Skin epidermis (tissue), 12 donors: ENCODE results near the gene AGBL1.
"Not testable (repeated sequence)": the region's sequence is repeated elsewhere in the genome, so short reads cannot be mapped to it uniquely, and the experiment has no call there.

Experiments used
- H3K27ac ChIP-seq, 21 experiments: fragments of 200-600 bp; sonication (generic) in 11 of 21; one replicate each; pipeline ENCODE4 v1.5.0; 2020; ENCODE audit warnings: mild to moderate bottlenecking in 3 of 21, inconsistent platforms in 2 of 21, moderate library complexity in 2 of 21
- H3K4me3 ChIP-seq, 7 experiments: fragments of 200-600 bp; sonication (generic) in 2 of 7; one replicate each; pipeline ENCODE4 v1.5.0; 2020; ENCODE audit warnings: inconsistent platforms in 2 of 7, mild to moderate bottlenecking in 2 of 7, moderate library complexity in 1 of 7

Gene AGBL1

DNA sequence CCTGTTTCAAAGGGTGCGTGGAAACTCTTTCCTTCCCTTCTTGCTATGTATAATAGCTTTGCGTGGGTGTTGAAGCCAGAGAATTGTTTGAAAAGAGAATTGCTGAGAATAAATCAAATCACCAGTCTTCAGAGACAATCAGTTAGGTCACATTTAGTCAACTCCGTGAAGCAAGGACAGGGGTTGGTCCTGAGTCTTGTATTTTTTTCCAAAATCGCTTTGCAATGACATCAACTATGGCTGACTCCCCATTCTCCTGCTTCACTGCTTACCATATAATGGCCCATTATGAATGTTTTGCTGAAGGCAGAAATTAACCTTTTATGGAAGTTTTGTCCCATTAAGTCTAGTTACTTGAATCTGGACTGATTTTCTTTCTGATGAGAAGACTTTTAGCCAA, 852.8 kb downstream of the AGBL1 start:
- no peak overlapping the region for H3K4me3 ChIP-seq
- H3K27ac ChIP-seq: no peak overlapping the region

DNA sequence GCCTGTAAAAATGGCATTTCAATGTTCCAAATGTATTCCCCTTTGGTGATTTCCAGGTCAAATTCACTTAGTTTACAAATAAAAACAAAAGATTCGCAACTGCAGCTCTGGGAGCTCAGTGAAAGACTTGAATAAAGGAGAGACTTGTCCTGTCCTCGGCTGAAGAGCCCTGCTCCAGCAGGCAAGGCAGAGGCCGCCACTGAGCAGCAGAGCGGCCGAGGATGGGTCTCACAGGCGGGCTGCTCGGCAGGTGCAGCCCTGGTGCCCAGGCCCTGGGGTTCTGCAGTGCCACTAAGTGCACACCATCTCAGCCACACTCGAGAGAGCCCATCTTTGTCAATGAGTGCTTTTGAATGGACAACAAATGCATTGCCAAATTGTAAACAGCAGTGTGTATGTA, 856.2 kb downstream of the AGBL1 start:
- no peak overlapping the region for H3K27ac ChIP-seq

DNA sequence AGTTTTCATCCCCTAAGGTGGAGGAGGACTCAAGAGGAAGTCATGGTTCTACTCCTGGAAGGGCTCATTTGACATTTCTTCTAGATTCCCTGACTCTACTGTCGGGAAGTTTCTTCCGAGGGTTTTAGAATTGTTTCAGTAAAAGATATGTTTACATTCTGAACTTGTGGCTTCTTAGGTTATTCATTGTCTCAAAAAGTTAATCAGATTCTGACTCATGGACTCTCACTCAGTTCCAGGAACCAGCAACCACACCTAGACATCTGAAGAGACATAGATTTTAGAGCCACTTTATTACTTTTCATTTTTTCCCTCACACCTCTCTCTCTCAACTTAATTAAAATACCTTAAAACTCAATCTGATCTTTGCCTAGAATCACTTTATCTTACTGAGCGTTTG, 862.6 kb downstream of the AGBL1 start:
- Histone ChIP-seq H3K4me3 (no peak overlapping the region), H3K27ac (no peak overlapping the region)

More for the DNA sequence above, 856.2 kb downstream of the AGBL1 start:
- no peak overlapping the region for H3K4me3 ChIP-seq

DNA sequence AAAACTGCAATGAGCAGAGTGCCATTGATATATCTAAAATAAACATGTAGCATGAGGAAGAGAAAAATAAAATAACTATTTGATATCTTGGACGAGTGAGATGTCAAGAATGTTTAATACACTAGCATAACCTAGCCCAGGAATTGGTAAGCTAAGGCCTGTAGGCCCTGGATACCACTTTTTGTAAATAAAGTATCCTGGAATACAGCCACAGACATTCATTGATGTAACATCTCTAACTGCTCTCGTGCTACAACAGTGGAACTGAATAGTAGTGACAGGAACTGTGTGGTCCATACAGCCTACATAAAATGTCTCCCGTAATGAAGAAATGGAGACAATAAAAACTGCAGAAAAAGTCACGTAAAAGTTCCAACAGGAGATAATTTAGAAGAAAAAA, 869.0 kb downstream of the AGBL1 start:
- no peak overlapping the region for H3K27ac ChIP-seq
- no peak overlapping the region for H3K4me3 ChIP-seq

DNA sequence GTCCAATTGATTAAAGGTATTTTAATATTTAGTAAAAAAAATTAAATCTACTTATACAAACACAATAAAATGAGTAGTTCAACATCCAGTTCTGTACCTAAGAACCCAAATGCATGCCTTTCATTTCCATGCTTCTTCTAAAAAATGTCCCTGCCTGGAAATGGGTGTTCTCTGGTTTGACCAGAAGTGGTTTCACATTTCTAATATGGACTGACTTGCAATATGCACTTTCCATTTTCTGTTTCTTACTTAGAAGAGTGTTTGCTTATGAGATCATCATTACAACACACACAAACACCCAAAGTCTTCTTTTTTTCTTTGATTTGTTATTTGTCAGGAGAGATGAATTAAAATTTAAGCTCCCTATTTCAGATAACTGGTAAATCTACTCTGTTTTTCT, 879.6 kb downstream of the AGBL1 start:
- Histone ChIP-seq H3K27ac (no peak overlapping the region), H3K4me3 (no peak overlapping the region)

DNA sequence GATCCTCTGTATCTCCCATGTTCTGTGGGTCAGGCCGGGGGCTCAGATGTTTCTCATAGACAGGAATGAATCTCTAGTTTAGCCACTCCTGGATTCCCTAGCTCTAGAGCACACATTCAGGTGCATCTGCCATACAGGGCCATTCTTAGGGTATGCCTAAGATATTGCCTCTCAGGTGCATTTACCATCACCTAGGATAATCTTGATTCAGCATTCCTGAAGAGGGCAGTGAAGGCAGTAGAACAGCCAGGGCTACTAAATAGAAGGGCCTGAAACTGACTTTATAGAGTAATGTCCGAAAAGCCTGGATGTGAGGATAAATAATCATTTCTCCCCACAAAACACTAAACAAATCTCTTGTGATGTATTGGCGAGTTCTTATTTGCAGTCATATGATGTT, 882.0 kb downstream of the AGBL1 start:
- Histone ChIP-seq H3K27ac (no peak overlapping the region), H3K4me3 (no peak overlapping the region)

DNA sequence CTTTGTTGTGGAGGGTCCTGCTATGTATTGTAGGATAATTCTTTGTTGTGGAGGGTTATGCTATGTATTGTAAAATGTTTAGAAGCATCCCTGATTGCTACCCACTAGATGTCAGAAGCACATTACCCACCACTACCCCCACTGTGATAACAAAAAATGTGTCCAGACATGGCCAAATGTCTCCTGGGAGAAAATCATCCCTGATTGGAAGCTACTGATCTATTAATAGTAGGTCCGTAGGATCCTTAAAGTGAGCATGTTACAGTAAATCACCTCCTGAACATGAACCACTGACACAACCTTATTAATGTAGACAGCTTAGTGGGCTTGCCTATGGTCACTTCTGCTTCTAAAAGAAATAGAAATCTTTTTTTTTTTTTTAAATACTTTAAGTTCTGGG, 884.6 kb downstream of the AGBL1 start:
- no peak overlapping the region for H3K27ac ChIP-seq
- no peak overlapping the region for H3K4me3 ChIP-seq

DNA sequence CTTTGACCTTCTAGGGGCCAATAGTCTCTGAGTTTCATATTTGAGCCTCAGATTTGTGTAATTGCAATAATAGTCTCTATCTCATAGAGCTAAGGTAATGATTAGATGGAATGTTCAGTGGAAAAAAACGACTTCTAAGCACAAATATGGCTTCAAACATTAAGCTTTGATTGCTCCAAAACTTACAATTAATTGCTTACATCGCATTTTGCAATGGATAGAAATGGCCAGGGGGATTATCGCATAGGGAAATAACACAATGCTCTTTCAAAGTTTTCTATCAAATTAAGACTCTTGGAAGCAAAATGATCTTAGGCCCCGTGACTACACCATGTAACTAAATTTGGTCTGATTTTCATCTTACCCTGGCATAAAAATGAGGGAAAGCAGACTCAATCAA, 888.6 kb downstream of the AGBL1 start:
- no peak overlapping the region for H3K4me3 ChIP-seq
- H3K27ac ChIP-seq: no peak overlapping the region

DNA sequence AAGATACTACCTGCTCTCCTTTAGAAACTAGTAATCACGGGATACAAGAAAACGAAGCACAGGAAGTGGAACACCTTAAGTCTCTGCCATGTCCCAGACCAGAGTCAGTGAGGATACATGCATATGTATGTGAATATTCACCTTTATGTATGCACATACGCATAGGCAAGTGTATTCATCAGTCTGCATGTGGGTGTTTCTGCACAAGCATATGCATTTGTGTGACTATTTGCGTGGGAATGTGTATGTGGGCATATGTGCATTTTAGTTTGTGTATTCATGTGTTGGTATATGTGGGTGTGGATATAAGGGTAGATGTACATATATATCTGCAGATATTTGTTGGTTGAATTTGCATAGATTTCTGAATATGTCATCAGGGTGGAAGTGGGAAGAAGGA, 889.7 kb downstream of the AGBL1 start:
- Histone ChIP-seq H3K4me3 (no peak overlapping the region), H3K27ac (no peak overlapping the region)

DNA sequence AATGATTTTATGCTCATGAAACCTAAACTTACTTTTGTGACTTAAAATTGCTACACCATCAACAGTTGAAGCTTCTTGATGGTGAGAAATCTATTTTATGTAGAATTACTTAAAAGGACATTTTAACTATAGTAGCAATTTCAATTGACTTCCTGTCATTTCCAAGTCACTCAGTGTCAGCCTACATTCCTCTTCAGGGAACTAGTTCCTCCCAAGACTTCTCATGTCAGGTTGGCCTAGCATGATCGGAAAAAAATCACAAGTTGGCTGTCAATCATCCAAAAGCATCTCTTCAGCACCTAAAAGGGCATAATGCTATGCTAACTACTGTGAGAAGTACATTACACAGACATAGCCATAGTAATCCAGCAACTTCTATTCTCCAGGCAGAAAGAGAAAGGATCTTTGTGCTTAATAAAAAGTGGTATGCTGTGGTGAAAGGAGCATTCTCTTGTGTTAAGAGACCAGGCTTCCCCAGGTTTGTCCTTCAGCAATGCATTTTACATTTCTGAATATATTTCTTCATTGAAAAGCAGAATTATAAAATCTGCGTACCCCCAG, 893.7 kb downstream of the AGBL1 start:
- Histone ChIP-seq H3K27ac (no peak overlapping the region), H3K4me3 (no peak overlapping the region)

DNA sequence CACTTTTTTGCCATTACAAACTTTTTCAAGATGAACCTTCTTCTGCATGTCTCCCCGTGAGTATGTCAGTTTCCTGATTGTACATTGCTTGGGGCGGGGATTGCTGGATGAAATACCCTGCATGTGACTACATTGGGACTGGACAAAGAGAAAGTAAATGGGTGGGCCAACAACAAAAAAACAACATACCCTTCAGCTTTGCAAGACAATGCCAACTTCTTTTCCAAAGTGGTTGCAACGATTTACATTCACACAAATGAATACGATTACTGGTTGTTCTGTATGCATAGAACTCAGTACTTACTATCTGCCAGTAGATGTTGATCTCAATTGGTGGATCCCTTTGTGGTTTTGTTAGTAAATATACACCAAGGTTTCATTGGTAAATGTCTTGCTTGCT, 908.4 kb downstream of the AGBL1 start:
- H3K27ac ChIP-seq: no peak overlapping the region

DNA sequence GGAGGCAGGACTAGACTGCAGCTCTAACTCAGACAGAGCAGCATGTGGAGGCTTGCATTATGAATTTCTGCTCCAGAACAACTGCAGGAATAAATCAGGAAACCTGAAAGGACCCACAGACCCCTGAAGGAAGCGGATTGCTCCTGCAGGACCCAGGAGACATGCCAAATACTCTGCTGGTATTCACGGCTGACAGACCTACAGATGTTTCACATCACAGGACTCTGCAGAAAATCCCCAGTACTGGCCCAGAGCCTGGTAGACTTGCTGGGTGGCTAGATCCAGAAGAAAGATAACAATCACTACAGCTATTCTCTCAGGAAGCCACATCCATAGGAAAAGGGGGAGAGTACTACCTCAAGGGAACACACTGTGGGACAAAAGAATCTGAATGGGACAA, 942.1 kb downstream of the AGBL1 start:
- no peak overlapping the region for H3K4me3 ChIP-seq
- no peak overlapping the region for H3K27ac ChIP-seq

More for the DNA sequence above, 908.4 kb downstream of the AGBL1 start:
- H3K4me3 ChIP-seq: no peak overlapping the region

DNA sequence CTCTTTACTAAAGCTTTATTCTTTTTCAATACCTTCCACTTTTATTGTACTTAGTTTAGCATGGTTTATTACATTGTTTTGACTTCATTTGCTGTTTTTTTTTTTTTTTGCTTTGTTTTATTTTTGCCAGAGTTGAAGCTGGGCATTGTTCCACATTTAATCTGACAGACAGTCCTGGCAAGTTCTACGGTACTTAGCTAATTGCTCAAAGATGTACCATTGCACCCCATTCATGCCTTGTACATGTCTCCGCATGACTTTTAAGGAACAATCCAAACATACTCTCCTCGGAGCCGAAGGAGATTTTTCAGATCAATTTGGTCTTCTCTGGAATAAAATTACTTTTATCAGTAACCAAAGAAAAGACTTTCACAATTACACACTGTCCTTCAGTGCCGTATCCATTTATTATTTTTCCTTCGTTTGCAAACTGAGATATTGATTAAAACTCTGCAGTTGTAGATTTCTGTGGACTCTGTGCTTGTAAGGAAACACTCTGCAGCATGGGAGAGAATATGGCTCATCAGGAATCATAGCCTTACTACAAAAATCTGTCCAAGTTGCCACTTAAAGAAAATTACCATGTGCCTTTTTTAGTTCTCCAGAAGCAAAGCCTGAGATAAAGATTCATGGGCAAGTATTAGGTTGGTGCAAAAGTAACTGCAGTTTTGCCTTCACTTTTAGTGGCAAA, 952.0 kb downstream of the AGBL1 start:
- Histone ChIP-seq H3K27ac (peak overlapping the region in 1 of 21 experiments; percentile 24), H3K4me3 (no peak overlapping the region)

DNA sequence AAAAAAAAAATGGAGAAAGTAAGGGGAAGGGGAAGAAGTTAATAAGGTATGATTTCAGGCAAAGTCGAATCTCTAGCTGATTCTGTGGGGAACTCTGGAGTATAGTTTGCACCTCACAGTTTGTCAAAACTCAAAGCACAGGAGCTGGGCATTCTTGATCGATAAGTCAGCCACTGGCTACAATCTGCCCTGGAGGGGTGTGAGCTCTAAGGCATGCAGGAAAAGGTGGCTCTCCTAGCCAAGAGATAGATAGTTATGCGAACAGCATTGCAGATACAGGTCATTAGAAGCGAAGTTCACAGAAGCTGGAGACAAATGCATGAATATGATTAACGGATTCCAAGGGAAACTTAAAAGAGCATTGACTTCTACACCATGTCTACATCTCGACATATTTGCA, 952.6 kb downstream of the AGBL1 start:
- no peak overlapping the region for H3K4me3 ChIP-seq
- peak overlapping the region in 1 of 21 experiments; percentile 24 for H3K27ac ChIP-seq

DNA sequence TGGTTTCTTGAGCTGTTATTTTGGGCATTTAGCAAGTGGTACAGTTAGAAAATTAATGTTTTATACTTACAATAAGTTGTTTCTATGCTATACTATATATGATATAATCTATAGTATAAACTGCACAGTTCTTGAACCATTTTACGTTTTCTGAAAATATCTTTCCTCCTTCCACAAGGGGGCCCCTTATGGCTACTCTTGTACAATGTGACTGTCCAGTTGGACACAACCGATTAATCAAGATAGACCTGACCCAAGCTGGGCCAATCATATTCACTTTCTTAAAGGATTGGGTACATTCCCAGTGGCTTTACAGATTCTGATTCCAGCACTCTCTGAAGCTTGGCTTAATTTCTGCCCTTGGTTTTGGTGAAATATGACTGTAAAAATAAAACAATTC, 953.4 kb downstream of the AGBL1 start:
- no peak overlapping the region for H3K27ac ChIP-seq
- H3K4me3 ChIP-seq: no peak overlapping the region

DNA sequence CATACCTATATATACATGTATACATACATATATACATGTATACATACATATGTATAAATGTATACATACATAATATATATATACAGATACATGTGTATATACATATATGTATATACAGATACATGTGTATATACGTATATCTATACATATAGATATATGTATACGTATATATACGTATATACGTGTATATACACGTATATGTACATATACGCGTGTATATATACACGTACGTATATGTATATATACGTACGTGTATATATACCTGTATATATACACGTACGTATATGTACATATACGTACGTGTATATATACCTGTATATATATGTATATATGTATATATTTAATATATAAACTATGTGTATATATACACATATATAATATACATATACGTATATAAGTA, 955.2 kb downstream of the AGBL1 start:
- Histone ChIP-seq H3K27ac (no peak overlapping the region), H3K4me3 (no peak overlapping the region)

DNA sequence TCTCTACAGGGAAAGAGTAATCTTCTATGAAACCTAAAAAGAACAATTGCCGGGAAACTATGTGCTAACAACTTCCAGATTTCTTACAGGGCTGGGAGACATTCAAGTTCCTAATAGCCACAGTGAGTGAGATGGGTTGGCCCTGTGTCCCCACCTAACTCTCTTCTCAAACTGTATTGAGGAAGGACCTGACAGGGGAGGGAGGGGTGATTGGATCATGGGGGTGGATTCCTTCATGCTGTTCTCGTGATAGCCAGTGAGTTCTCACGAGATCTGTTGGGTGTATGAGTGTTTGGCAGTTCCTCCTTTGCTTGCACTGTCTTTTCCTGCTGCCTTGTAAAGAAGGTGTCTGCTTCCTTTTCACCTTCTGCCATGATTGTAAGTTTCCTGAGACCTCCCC, 958.7 kb downstream of the AGBL1 start:
- no peak overlapping the region for H3K27ac ChIP-seq
- no peak overlapping the region for H3K4me3 ChIP-seq

DNA sequence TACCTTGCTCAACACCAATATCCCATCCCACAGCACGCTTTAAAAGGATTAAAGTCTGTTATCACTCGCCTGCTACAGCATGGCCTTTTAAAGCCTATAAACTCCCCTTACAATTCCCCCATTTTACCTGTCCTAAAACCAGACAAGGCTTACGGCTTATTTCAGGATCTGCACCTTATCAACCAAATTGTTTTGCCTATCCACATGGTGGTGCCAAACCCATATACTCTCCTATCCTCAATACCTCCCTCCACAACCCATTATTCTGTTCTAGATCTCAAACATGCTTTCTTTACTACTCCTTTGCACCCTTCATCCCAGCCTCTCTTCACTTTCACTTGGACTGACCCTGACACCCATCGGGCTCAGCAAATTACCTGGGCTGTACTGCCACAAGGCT, 962.9 kb downstream of the AGBL1 start:
- H3K27ac ChIP-seq, H3K4me3 ChIP-seq: not testable (repeated sequence)

DNA sequence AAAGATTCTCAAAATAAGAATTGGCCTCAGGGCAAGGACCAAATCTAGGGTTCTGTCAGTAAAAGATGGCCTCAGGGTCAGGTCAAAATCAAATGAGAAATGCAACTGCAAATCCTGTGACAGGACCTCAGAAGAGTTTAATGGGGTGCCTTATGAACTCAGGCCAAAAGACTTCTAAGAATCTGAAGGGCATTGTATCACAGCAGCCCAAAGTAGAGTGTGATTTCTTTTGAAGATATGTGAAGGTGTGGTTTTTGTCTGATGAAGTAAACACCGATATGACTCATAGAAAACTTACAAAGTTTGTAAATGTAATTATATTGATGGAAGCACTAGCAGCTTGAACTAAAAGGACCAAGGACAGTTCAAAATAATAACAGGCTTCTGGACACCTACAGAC, 966.1 kb downstream of the AGBL1 start:
- Histone ChIP-seq H3K27ac (no peak overlapping the region), H3K4me3 (no peak overlapping the region)

DNA sequence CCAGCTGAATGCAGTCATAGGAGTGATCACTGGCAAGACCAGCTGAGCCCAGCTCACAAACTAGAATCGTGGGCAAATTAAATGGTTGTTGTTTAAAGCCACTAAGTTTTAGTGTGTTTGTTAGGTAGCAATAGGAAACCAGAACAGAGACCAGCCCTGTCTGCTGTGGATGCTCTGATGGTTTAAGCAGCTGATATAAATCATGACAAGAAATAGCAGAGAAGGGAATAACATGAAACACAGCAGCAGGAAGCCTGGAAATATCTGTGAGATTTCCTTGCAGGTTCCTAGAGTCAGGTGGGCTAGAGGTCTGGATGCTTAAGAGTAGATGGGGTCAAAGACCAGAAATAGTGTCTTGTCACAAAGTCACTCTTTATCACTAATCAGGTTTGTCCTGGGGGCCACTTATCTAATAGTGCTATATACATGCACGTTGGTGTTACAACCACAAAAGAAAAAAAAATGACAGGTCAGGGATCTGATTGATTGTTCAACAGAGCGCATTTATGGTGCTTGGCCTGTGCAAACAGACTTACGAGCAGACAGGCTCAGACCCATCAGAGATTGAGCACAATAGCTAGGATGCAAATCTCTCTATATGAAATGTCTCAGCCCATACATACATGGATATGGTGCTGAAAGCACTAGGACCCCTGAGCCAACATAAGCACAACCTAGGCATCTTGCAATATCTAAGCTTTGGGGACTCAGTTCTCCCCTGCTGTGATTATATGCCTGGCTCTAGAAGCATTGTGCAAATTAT, 967.7 kb downstream of the AGBL1 start:
- Histone ChIP-seq H3K27ac (no peak overlapping the region), H3K4me3 (no peak overlapping the region)
